ENCODE data around the gene RAET1G. TPM values are rescaled to one million over a fixed set of nuclear protein-coding genes. Genes with fewer than 3 reads are reported as not detected.

The RAET1G gene
- total and polyA plus RNA-seq, 9 of the 15 experiments (the other 6 are each of a cell fraction or from before 2014, with no cell fraction given): 0.11 TPM; not detected in 8

GRCh38 chr6:149897855-149898744, 24.8 kb downstream of the RAET1G start, which contains the start of gene RAET1E (continued):
- TF ChIP-seq MAZ (CRISPR knock-in tag; conservative IDR thresholded peaks at IDR 0.05 in 1 of 2, IDR thresholded peaks at IDR 0.05 in 1 of 2) (peak in 1 of 2 experiments; percentile 58; a peak in 1 of 4 replicates), ARHGAP35 (IDR thresholded peaks at IDR 0.05; ENCODE audit: partially characterized antibody) (no peak), RNF219 (CRISPR knock-in tag; IDR thresholded peaks at IDR 0.05) (no peak)

- BruUV-seq (replicated peaks): no TSS peak
- Histone ChIP-seq H3K9ac (ENCODE audit: insufficient read depth in 1 of 2, low read depth in 2 of 2, low read length in 2 of 2) (peak overlapping the region in 1 of 2 experiments; percentile 76; a peak in 2 of 4 replicates), H3K27ac (ENCODE audit: extremely low read depth, low read depth, low read length) (no peak overlapping the region), H3K9me3 (replicated peaks; ENCODE audit: control insufficient read depth, insufficient read depth, low read depth, low read length) (no peaks in the 10 kb centered on the region), H3K79me2 (ENCODE audit: control insufficient read depth, insufficient read depth, low read length) (no peaks in the 10 kb centered on the region), H4K20me1 (replicated peaks; ENCODE audit: control insufficient read depth, insufficient read depth, low read length) (no peaks in the 10 kb centered on the region), H3K9me1 (ENCODE audit: control insufficient read depth, insufficient read depth, low read length) (no peaks in the 10 kb centered on the region), H3K4me3 (no peak overlapping the region), H3K27me3 (ENCODE audit: control insufficient read depth in 2 of 2, insufficient read depth in 2 of 2, low read length in 2 of 2) (peaks cover 41 to 68% of the 10 kb centered on the region in 2 experiments), H3K4me1 (replicated peaks in 1 of 2; ENCODE audit: control insufficient read depth in 2 of 2, insufficient read depth in 2 of 2, low read length in 2 of 2) (no peaks in the 10 kb centered on the region), H3K4me2 (ENCODE audit: insufficient read depth, low read length) (no peak overlapping the region), H2AFZ (ENCODE audit: low read depth, low read length) (0 out of 2 replicates have a peak overlapping the region, but pooled peaks have one; percentile 21), H3K36me3 (ENCODE audit: control insufficient read depth, insufficient read depth, low read length) (no peaks in the 10 kb centered on the region)
- FAIRE-seq (no peak), DNase-seq (ENCODE audit: extremely low read depth in 1 of 4, low spot score in 3 of 4) (no peak), ATAC-seq (no peak)
- in situ Hi-C loops (cut with MboI): no loop called here
- POLR2A ChIA-PET: interaction anchor here (1.0 kb wide), 2 partner anchors 13 to 27 kb away, joined by 3 read pairs; no protein-coding TSS in a partner anchor
- 10% methylated on average over 13 of the region's 13 CpGs for WGBS (ENCODE audit: insufficient coverage, low coverage, missing lambda C conversion rate)
- CTCF ChIA-PET (ENCODE audit: low intra/inter-chr PET ratio): no interaction called here
- no peak for TF ChIP-seq TRIM25 (IDR thresholded peaks at IDR 0.05; ENCODE audit: borderline replicate concordance)
- TF ChIP-seq FIP1L1 (IDR thresholded peaks at IDR 0.05; ENCODE audit: low read depth, low read length, poor library complexity, severe bottlenecking): no peak
- TF ChIP-seq SIX5 (IDR thresholded peaks at IDR 0.05; ENCODE audit: borderline replicate concordance in 1 of 2, insufficient read depth in 1 of 2, low read depth in 1 of 2, low read length in 2 of 2): no peak
- no peak for TF ChIP-seq FOXA3 (CRISPR knock-in tag; conservative IDR thresholded peaks at IDR 0.05 in 1 of 2, IDR thresholded peaks at IDR 0.05 in 1 of 2)
- TF ChIP-seq CREB5 (CRISPR knock-in tag; IDR thresholded peaks at IDR 0.05): no peak
- no peak for TF ChIP-seq ZNF316 (IDR thresholded peaks at IDR 0.05)
- no peak for TF ChIP-seq ZNF174 (CRISPR knock-in tag; IDR thresholded peaks at IDR 0.05)
- intact Hi-C loops (cut with micrococcal nuclease): no loop called here
Observed at GRCh38 chr6:149897015-149897697, 25.8 kb downstream of the RAET1G start.
